Measurements from ENCODE around the gene RAB43. TPM values are rescaled to one million over a fixed set of nuclear protein-coding genes. Genes with fewer than 3 reads are reported as not detected.

The RAB43 gene
- polyA plus RNA-seq, 2 of the 4 experiments (the other 2 are of a cell fraction), result 1.6 to 2.9 TPM

DNA sequence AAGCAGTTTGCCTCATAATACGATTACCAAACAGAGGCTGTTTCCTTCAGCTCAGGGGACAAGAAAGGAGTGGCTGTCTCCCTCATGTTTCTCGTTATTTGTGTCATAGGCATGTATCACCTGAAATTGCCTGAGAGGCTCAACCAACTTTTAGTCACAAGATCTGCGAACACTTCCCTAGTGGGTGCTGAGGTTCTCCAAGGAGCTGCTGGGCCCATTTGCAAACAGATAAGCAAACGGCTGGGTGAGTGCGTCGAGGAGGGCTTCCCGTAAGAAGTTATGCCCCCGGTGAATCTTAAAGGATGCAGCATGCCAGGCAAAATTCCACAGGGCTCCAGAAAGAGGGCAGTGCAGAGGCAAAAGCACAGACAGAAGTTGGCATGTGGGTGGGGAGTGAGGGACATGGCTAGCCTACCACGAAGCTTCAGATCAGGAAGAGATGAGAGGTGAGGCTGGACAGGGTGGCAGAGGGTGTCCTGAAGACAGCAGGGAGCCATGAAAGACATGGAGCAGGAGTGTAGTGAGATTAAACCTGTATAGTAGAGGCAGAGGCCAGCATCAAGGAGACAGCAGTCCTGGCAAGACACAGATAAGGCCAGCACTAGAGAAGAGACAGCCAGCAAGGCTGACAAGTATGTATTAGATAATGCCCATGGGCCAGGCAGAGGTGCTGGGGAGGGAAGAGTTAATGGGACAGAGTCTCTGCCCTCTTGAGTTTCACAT, 65.0 kb downstream of the RAB43 start (continued):
- TF ChIP-seq, protein P1, sequence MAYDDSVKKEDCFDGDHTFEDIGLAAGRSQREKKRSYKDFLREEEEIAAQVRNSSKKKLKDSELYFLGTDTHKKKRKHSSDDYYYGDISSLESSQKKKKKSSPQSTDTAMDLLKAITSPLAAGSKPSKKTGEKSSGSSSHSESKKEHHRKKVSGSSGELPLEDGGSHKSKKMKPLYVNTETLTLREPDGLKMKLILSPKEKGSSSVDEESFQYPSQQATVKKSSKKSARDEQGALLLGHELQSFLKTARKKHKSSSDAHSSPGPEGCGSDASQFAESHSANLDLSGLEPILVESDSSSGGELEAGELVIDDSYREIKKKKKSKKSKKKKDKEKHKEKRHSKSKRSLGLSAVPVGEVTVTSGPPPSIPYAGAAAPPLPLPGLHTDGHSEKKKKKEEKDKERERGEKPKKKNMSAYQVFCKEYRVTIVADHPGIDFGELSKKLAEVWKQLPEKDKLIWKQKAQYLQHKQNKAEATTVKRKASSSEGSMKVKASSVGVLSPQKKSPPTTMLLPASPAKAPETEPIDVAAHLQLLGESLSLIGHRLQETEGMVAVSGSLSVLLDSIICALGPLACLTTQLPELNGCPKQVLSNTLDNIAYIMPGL (CRISPR knock-in tag; IDR thresholded peaks at IDR 0.05; ENCODE audit: borderline replicate concordance), result no peak
- TF ChIP-seq HDAC2 (IDR thresholded peaks at IDR 0.05) (no peak), EHF (CRISPR knock-in tag; IDR thresholded peaks at IDR 0.05) (no peak), SMC3 (IDR thresholded peaks at IDR 0.05) (no peak), SREBF2 (IDR thresholded peaks at IDR 0.05) (no peak), NFE2L2 (conservative IDR thresholded peaks at IDR 0.05; ENCODE audit: low read length) (no peak), PHF8 (IDR thresholded peaks at IDR 0.05; ENCODE audit: borderline replicate concordance, low read depth) (no peak)

DNA sequence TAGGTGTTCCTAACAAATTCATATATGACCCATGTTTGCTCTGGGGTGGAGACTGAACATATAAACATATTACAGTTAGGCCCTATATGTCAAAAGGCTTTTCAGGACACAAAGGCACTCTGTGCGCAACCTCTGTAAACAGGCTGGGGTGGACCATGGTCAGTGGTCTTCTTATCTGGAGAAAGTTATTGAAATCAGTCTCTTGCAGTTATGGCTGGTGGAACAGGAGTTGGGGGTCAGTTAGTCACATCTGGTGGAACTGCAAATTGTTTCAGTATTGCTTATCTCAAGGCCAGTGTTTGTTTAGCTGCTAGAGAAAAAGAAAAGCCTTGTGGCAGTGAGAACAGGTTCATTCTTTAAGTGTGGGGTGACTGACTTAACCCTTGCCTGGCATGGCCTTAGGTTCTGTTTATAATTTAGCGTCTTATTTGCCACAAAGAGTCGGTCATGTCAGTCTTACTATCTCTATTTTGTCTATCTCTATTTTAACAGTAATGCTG, 66.9 kb downstream of the RAB43 start:
- ATAC-seq, result no peak
- CTCF ChIA-PET, result interaction anchor here (0.7 to 2.8 kb wide), 6 partner anchors 28 to 192 kb away, joined by 3 to 10 read pairs (median 6); no protein-coding TSS in a partner anchor
- Histone ChIP-seq H3K4me2 (no peak overlapping the region), H3K27ac (no peak overlapping the region), H3K9me3 (no peaks in the 10 kb centered on the region), H3K4me1 (0 out of 3 replicates have a peak, but pooled peaks cover 3% of the 10 kb centered on the region), H3K4me3 (no peak overlapping the region)
- TF ChIP-seq EHMT2 (IDR thresholded peaks at IDR 0.05; ENCODE audit: low read depth) (no peak), EP300 (IDR thresholded peaks at IDR 0.05) (no peak), CHD2 (IDR thresholded peaks at IDR 0.05; ENCODE audit: low read length, partially characterized antibody) (no peak), NFE2L2 (conservative IDR thresholded peaks at IDR 0.05; ENCODE audit: low read length) (no peak), NR3C1 (IDR thresholded peaks at IDR 0.05) (no peak), TFCP2L1 (CRISPR knock-in tag; IDR thresholded peaks at IDR 0.05) (no peak), EHF (CRISPR knock-in tag; IDR thresholded peaks at IDR 0.05) (no peak), JUN (IDR thresholded peaks at IDR 0.05) (no peak), JUNB (IDR thresholded peaks at IDR 0.05) (no peak), PHF8 (IDR thresholded peaks at IDR 0.05; ENCODE audit: borderline replicate concordance, low read depth) (no peak)
- TF ChIP-seq, protein P2, sequence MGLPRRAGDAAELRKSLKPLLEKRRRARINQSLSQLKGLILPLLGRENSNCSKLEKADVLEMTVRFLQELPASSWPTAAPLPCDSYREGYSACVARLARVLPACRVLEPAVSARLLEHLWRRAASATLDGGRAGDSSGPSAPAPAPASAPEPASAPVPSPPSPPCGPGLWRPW (IDR thresholded peaks at IDR 0.05), result no peak
- TF ChIP-seq, protein P3, sequence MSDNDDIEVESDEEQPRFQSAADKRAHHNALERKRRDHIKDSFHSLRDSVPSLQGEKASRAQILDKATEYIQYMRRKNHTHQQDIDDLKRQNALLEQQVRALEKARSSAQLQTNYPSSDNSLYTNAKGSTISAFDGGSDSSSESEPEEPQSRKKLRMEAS (IDR thresholded peaks at IDR 0.05), result no peak
- DNase-seq (ENCODE audit: low read depth in 1 of 2, low spot score in 1 of 2), result no peak
- no peak for FAIRE-seq
- POLR2A ChIA-PET, result no interaction called here
- WGBS (ENCODE audit: missing lambda C conversion rate), result 85% methylated on average over 3 of the region's 3 CpGs

- H3K4me3 ChIP-seq, result no peak overlapping the region
- FAIRE-seq (no peak), DNase-seq (ENCODE audit: low read depth in 1 of 2, low spot score in 1 of 2) (no peak), ATAC-seq (no peak)
- 0 out of 3 replicates have a peak, but pooled peaks cover 3% of the 10 kb centered on the region for H3K4me1 ChIP-seq
- ChIA-PET CTCF (interaction anchor here (0.7 to 5.0 kb wide), 43 partner anchors 9 to 273 kb away, joined by 3 to 73 read pairs (median 5); partner anchors contain the start of gene COPG1), POLR2A (interaction anchor here (1.1 kb wide), 1 partner anchor 109 kb away, joined by 7 read pairs; no protein-coding TSS in a partner anchor)
- no peak overlapping the region for H3K27ac ChIP-seq
- no peaks in the 10 kb centered on the region for H3K9me3 ChIP-seq
- no peak overlapping the region for H3K4me2 ChIP-seq
- 69% methylated on average over 6 of the region's 6 CpGs for WGBS (ENCODE audit: missing lambda C conversion rate)
- no peak for TF ChIP-seq HEYL (CRISPR knock-in tag; IDR thresholded peaks at IDR 0.05)
- no peak for TF ChIP-seq ZFP36 (IDR thresholded peaks at IDR 0.05; ENCODE audit: borderline replicate concordance, partially characterized antibody)
- no peak for TF ChIP-seq CHD2 (IDR thresholded peaks at IDR 0.05; ENCODE audit: low read length, partially characterized antibody)
- no peak for TF ChIP-seq SREBF2 (IDR thresholded peaks at IDR 0.05)
- TF ChIP-seq MAFK (IDR thresholded peaks at IDR 0.05; ENCODE audit: partially characterized antibody), result no peak
- TF ChIP-seq RNF2 (IDR thresholded peaks at IDR 0.05; ENCODE audit: borderline replicate concordance, low read depth), result no peak
- no peak for TF ChIP-seq HDAC2 (IDR thresholded peaks at IDR 0.05)
- no peak for TF ChIP-seq RARB (CRISPR knock-in tag; IDR thresholded peaks at IDR 0.05)
- TF ChIP-seq CEBPB (IDR thresholded peaks at IDR 0.05), result no peak
- no peak for TF ChIP-seq EP300 (IDR thresholded peaks at IDR 0.05)
- TF ChIP-seq CHD4 (IDR thresholded peaks at IDR 0.05; ENCODE audit: borderline replicate concordance), result no peak
- no peak for TF ChIP-seq FOSL2 (IDR thresholded peaks at IDR 0.05)
- TF ChIP-seq FOSL2 (CRISPR knock-in tag; IDR thresholded peaks at IDR 0.05), result no peak
- no peak for TF ChIP-seq NR3C1 (IDR thresholded peaks at IDR 0.05)
- TF ChIP-seq EHMT2 (IDR thresholded peaks at IDR 0.05; ENCODE audit: low read depth), result no peak
- TF ChIP-seq PBX3 (IDR thresholded peaks at IDR 0.05), result no peak
- TF ChIP-seq CTCF (IDR thresholded peaks at IDR 0.05), result no peak
- no peak for TF ChIP-seq BHLHE40 (IDR thresholded peaks at IDR 0.05; ENCODE audit: low read depth, low read length)
- TF ChIP-seq, protein P4, sequence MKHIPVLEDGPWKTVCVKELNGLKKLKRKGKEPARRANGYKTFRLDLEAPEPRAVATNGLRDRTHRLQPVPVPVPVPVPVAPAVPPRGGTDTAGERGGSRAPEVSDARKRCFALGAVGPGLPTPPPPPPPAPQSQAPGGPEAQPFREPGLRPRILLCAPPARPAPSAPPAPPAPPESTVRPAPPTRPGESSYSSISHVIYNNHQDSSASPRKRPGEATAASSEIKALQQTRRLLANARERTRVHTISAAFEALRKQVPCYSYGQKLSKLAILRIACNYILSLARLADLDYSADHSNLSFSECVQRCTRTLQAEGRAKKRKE (CRISPR knock-in tag; IDR thresholded peaks at IDR 0.05; ENCODE audit: low read depth), result no peak
- no peak for TF ChIP-seq PHF8 (IDR thresholded peaks at IDR 0.05; ENCODE audit: borderline replicate concordance, low read depth)
Observed at GRCh38 chr3:129052675-129053074, 68.9 kb downstream of the RAB43 start.
